GM19023 (cell line): Measurements from ENCODE around the gene ZMAT3.
"Not testable (repeated sequence)": the region's sequence is repeated elsewhere in the genome, so short reads cannot be mapped to it uniquely, and the experiment has no call there.

ENCODE experiments used
- ATAC-seq: cut with Tn5 transposase; IDR thresholded peaks from one replicate; pipeline ENCODE4 v1.9.1; 2021; ENCODE audit warnings: mild to moderate bottlenecking, moderate library complexity; ENCODE audit not compliant: unreplicated experiment

Gene ZMAT3

GRCh38 chr3:179068779-179069530 is 2.7 kb downstream of the ZMAT3 start:
- no peak for ATAC-seq

DNA sequence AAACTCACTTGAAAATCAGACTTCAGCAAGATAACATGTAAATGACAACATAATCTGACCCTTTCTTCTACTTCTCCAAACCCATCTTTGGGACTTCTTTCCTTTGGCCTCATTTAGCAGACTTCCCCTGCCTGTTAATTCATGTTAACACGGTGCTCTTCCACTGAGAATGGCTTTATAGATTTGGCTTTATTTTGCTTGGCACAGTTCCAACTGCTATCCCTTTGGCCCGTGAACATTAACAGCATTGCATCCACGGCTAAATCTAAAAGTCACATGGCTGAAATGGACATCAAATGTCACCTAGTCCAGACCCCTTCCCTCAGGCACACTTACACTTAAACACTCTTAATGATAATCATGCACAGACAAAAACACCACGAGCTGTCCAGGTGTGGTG is 3.8 kb downstream of the ZMAT3 start:
- ATAC-seq: no peak

- no peak for ATAC-seq
These were observed 4.3 kb downstream of the ZMAT3 start for GRCh38 chr3:179067291-179067690.

DNA sequence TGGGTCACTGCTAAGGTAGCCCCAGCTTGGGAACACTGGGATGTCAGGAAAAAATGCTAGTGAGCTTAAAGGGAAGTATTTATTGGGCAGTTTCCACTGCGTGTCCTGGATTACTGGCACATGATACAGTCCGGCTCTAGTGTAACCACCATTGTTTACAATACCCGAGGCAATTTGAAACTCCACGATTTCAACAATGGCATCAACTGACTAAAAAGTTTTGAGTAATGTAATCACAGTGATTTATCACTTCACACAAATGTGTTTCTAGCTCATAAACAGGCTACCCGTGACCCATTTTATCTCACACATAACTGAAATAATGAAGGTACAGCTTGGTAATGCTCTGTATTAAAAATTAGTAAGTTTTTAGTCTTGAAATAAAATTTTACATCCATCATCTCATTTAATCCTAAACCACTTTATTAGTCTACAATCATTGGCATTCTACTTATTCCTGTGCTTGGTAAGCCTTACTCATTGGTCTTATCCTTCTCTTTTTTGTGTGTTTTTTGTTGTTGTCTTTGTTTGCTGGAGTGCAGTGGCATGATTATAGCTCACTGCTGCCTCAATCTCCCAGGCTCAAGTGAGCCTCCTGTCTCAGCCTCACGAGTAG is 7.6 kb downstream of the ZMAT3 start:
- no peak for ATAC-seq

DNA sequence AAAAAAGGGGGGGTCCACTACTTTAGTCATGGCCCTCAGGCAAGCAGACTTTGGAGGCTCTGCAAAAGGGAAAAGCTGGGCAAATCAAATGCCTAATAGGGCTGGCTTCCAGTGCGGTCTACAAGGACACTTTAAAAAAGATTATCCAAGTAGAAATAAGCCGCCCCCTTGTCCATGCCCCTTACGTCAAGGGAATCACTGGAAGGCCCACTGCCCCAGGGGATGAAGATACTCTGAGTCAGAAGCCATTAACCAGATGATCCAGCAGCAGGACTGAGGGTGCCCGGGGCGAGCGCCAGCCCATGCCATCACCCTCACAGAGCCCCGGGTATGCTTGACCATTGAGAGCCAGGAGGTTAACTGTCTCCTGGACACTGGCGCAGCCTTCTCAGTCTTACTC is 15.3 kb downstream of the ZMAT3 start:
- ATAC-seq: no peak

GRCh38 chr3:179054565-179054964 is 17.0 kb downstream of the ZMAT3 start:
- not testable (repeated sequence) for ATAC-seq

- ATAC-seq: peak; percentile 88
These were observed 24.9 kb downstream of the ZMAT3 start for GRCh38 chr3:179046497-179047353.

DNA sequence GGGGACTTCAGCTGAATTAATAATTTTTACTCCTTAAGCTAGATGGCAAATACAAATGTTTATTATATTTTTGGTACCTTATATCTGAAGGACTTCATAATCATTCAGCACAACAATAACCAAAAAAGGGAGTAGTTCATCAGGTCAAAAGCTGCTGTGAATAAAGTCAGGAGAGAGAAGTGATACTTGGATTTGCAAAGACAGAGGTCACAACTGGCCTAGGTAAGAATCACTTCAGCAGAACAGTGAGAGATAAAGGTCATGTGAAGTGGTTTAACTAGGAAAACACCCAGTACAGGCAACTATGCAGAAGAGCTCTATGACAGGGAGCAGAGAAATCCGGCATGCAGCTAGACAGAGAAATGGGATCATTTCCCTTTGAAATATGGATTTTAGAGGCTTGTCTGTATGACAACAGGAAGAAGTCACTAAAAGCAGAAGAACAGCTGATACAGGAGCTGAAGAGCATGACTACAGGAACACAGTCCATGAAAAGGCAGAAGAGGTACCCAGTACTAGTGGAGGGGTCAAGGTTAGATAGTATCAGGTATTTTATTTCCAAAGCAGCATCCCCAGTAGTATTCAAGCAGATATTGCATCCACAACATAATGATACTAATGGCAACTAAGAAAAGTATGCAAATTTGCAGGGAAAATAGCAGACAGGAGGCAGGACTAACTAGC is 25.7 kb downstream of the ZMAT3 start:
- peak; percentile 44 for ATAC-seq

DNA sequence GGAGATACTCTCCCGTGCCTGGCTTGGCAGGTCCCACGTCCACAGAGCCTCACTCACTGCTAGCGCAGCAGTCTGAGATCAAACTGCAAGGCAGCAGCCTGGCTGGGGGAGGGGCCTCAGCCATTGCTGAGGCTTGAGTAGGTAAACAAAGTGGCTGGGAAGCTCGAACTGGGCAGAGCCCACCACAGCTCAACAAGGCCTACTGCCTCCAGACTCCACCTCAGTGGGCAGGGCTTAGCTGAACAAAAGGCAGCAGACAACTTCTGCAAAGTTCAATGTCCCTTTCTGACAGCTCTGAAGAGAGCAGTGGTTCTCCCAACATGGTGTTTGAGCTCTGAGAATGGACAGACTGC is 32.7 kb downstream of the ZMAT3 start:
- ATAC-seq: not testable (repeated sequence)

DNA sequence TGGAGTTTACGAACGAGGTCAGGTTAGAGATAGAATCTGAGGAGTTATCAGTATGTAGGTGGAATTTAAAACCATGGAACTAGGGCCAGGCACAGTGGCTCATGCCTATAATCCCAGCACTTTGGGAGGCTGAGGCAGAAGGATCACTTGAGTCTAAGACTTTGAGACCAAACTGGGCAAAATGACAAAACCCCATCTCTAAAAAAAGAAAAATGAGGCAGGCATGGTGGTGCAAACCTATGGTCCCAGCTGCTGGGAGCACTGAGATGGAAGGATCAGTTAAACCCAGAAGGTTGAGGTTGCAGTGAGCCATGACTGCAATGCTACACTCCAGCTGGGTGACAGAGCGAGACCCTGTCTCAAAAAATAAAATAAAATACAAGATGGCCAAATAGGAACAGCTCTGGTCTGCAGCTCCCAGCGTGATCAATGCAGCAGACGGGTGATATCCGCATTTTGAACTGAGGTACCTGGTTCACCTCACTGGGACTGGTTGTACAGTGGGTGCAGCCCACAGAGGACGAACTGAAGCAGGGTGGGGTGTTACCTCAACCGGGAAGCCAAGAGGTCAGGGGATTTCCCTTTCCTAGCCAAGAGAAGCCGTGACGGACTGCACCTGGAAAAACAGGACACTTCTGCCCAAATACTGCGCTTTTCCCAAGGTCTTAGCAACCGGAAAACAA is 33.3 kb downstream of the ZMAT3 start:
- ATAC-seq: no peak

GRCh38 chr3:179037351-179037750 is 34.3 kb downstream of the ZMAT3 start:
- ATAC-seq: no peak

GRCh38 chr3:179036626-179037300 is 34.8 kb downstream of the ZMAT3 start:
- ATAC-seq: no peak

DNA sequence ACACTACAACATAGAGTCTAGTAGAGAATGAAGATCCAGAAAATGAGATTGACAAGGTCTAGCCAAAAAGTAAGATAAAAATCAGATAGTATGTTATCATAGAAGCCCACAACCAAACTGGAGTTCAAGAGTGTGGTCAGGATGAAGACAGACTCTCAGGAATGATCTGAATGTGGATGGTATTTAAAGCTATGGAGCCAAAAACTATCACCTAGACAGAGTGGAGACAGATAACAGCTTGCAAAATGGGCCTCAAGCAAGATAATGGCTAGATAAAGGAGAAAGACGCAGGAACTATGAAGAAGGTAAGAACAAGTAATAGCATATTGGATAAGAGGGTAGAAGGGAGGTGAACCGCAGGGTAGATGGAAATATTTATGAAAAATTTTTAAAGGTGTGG is 35.4 kb downstream of the ZMAT3 start:
- ATAC-seq: no peak

GRCh38 chr3:179035232-179035631 is 36.4 kb downstream of the ZMAT3 start:
- ATAC-seq: no peak

GRCh38 chr3:179033304-179033657 is 38.3 kb downstream of the ZMAT3 start:
- ATAC-seq: not testable (repeated sequence)

DNA sequence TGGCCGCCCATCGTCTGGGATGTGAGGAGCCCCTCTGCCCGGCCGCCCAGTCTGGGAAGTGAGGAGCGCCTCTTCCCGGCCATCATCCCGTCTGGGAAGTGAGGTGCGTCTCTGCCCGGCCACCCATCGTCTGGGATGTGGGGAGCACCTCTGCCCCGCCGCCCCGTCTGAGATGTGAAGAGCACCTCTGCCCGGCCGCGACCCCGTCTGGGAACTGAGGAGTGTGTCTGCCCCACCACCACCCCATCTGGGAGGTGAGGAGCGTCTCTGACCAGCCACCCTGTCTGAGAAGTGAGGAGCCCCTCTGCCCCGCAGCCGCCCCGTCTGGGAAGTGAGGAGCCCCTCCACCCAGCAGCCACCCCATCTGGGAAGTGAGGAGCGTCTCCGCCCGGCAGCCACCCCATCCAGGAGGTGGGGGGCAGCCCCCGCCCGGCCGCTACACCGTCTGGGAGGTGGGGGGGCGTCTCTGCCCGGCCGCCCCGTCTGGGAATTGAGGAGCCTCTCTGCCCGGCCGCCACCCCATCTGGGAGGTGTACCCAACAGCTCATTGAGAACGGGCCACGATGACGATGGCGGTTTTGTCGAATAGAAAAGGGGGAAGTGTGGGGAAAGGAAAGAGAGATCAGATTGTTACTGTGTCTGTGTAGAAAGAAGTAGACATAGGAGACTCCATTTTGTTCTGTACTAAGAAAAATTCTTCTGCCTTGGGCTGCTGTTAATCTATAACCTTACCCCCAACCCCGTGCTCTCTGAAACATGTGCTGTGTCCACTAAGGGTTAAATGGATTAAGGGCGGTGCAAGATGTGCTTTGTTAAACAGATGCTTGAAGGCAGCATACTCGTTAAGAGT is 38.9 kb downstream of the ZMAT3 start:
- not testable (repeated sequence) for ATAC-seq

GRCh38 chr3:179029096-179029495 is 42.5 kb downstream of the ZMAT3 start:
- no peak for ATAC-seq

DNA sequence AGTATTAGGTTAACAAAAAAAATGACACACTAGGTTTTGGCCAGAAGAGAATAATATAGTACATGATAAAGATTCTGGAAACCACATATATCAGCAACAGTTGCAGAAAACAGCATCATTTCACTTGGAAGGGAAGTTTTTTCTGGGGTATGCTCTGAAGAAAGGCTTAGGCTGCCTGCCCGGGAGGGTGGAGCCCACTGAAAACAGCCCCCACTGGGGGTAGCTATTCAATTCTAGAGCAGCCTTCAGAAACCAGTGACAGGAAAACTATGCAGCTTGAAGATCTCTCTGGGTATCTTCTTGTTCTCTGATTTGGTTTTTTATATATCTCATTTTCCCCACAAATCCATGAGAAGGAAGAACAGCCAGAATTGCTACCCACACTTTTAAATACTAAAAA is 43.2 kb downstream of the ZMAT3 start:
- no peak for ATAC-seq

DNA sequence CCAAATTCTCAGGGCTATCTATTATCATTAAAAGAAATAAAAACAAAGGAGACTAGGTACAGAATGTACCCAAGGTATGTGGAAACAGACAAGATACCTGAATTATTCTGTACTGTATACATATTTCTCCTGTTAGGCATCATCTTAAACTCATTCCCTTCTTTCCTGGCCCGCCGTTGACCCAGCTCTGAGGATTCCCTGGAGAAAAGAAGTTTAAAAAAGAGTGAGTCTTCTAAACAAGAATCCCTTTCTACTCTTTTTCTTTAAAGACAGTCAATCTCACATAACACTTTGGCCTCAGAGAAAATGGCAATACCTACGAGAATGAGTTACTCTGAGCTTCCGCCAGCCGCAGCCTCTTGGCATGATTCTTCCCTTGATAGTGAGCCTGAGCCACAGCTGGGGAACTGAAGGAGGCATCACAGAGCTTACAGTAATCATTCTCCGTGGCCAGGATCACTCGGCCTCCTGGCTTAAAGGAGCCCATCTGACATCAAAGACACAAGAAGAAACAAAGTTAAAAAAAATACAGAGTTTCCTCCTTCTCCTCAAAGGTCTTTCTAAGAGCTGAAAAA is 44.2 kb downstream of the ZMAT3 start:
- no peak for ATAC-seq
